HCT116 (cell line): ENCODE results near the gene C1orf105. TPM values are rescaled to one million over a fixed set of nuclear protein-coding genes. Genes with fewer than 3 reads are reported as not detected.

Source experiments
- ATAC-seq: fragments of 200-7000 bp; cut with Tn5 transposase; 2 replicates; pipeline ENCODE4 v1.9.1; 2020; ENCODE audit warnings: mild to moderate bottlenecking, moderate library complexity
- BruUV-seq: library from RNA; stranded (reverse); fragments of 400-500 nt; replicated peaks from 2 replicates; lab custom pipeline; 2021; lab: Mats Ljungman, UMichigan
- CTCF ChIA-PET: fragments of 300-600 bp; sonication (Branson Sonifier 250); formaldehyde crosslinking; loops from one replicate; lab custom pipeline; 2021; ENCODE audit warnings: antibody characterized with exemption; lab: Charles Lee
- POLR2A ChIA-PET: fragments of 300-600, 350-600 bp; sonication (Branson Sonifier 250); formaldehyde crosslinking; loops from one replicate; lab custom pipeline; 2021; ENCODE audit warnings: antibody characterized with exemption; lab: Charles Lee
- RAD21 ChIA-PET, 2 experiments: fragments of 300-600 bp; sonication (Branson Sonifier 250); formaldehyde crosslinking; loops; one replicate each; lab custom pipeline; 2023; ENCODE audit warnings: low total read pairs in 2 of 2; ENCODE audit not compliant: uncharacterized antibody in 2 of 2, unreplicated experiment in 2 of 2, low non-redundant PET in 1 of 2; lab: Charles Lee
- DNase-seq: peaks from one replicate; pipeline ENCODE4 v3.0.0-alpha.2; 2010; ENCODE audit warnings: low read depth, low spot score
- H2AFZ ChIP-seq: fragments of 200-600 bp; shearing (Covaris generic), sonication (generic); 2 replicates; pipeline ENCODE4 v1.6.1; 2017; ENCODE audit warnings: low read depth, mixed run types, mixed read lengths, antibody characterized with exemption, low read length; ENCODE audit not compliant: poor library complexity, severe bottlenecking
- H3K27ac ChIP-seq: 2 replicates; pipeline ENCODE4 v1.5.1; 2012; ENCODE audit warnings: low read depth, low read length
- H3K27me3 ChIP-seq: fragments of 200-600 bp; sonication (generic); 2 replicates; pipeline ENCODE4 v1.6.1; 2016; ENCODE audit warnings: mixed run types, low read length, mixed read lengths; ENCODE audit not compliant: insufficient read depth
- H3K36me3 ChIP-seq, 2 experiments: fragments of 200-500 bp in 1 of 2; fragments of 200-600 bp in 1 of 2; sonication (Bioruptor generic) in 1 of 2; sonication (generic) in 1 of 2; 2 replicates each; pipeline versions ENCODE4 v1.5.1 to v1.6.1; 2014 to 2016; ENCODE audit warnings: low read length in 2 of 2, inconsistent platforms in 1 of 2, mixed read lengths in 1 of 2, mixed run types in 1 of 2; ENCODE audit not compliant: insufficient read depth in 2 of 2, control insufficient read depth in 1 of 2
- H3K4me1 ChIP-seq, 2 experiments: fragments of 200-600 bp in 1 of 2; sonication (generic) in 1 of 2; 2 replicates each; pipeline versions ENCODE4 v1.5.1 to v1.6.1; 2012 to 2017; ENCODE audit warnings: low read length in 2 of 2, inconsistent platforms in 1 of 2, mild to moderate bottlenecking in 1 of 2, mixed read lengths in 1 of 2, mixed run types in 1 of 2, moderate library complexity in 1 of 2; ENCODE audit not compliant: insufficient read depth in 2 of 2, control insufficient read depth in 1 of 2
- H3K4me2 ChIP-seq: fragments of 200-600 bp; sonication (generic); 2 replicates; pipeline ENCODE4 v1.6.1; 2017; ENCODE audit warnings: mixed run types, low read length, mixed read lengths
- H3K4me3 ChIP-seq, 2 experiments: fragments of 200-600 bp in 1 of 2; sonication (generic) in 1 of 2; replicated peaks in 1 of 2; 2 replicates each; pipeline ENCODE4 v1.5.1; 2011 to 2016; ENCODE audit warnings: low read length in 2 of 2, control low read depth in 1 of 2, low read depth in 1 of 2, mild to moderate bottlenecking in 1 of 2, mixed read lengths in 1 of 2, mixed run types in 1 of 2
- H3K79me2 ChIP-seq: fragments of 200-600 bp; sonication (generic); 2 replicates; pipeline ENCODE4 v1.6.1; 2017; ENCODE audit warnings: mild to moderate bottlenecking, mixed run types, low read length, moderate library complexity, mixed read lengths; ENCODE audit not compliant: insufficient read depth
- H3K9ac ChIP-seq: fragments of 200-600 bp; sonication (generic); 2 replicates; pipeline ENCODE4 v1.6.1; 2016; ENCODE audit warnings: low read length, mixed read lengths
- H3K9me2 ChIP-seq: fragments of 200-600 bp; sonication (generic), shearing (Covaris generic); 2 replicates; pipeline ENCODE4 v1.6.1; 2017; ENCODE audit warnings: mixed run types, mild to moderate bottlenecking, moderate library complexity; ENCODE audit not compliant: insufficient read depth
- H3K9me3 ChIP-seq, 2 experiments: fragments of 200-500 bp in 1 of 2; fragments of 200-600 bp in 1 of 2; sonication (Bioruptor generic) in 1 of 2; sonication (generic) in 1 of 2; 2 replicates each; pipeline ENCODE4 v1.6.1; 2014 to 2017; ENCODE audit warnings: low read length in 2 of 2, mixed read lengths in 2 of 2, inconsistent platforms in 1 of 2, low read depth in 1 of 2, mild to moderate bottlenecking in 1 of 2, mixed run types in 1 of 2, moderate library complexity in 1 of 2; ENCODE audit not compliant: control insufficient read depth in 1 of 2, insufficient read depth in 1 of 2
- H4K20me1 ChIP-seq: fragments of 200-600 bp; sonication (generic), shearing (Covaris generic); 2 replicates; pipeline ENCODE4 v1.6.1; 2017; ENCODE audit warnings: mixed run types, mild to moderate bottlenecking, moderate library complexity; ENCODE audit not compliant: insufficient read depth
- CEBPB ChIP-seq: IDR thresholded peaks from 2 replicates; pipeline ENCODE4 v1.6.1; 2012; ENCODE audit warnings: low read depth
- EGR1 ChIP-seq: IDR thresholded peaks from 2 replicates; pipeline ENCODE4 v1.6.1; 2012; ENCODE audit warnings: low read depth
- ELF1 ChIP-seq: IDR thresholded peaks from 2 replicates; pipeline ENCODE4 v1.6.1; 2012; ENCODE audit warnings: low read depth, borderline replicate concordance
- EZH2 ChIP-seq: fragments of 200-600 bp; sonication (generic); IDR thresholded peaks from 2 replicates; pipeline ENCODE4 v1.6.1; 2017; ENCODE audit warnings: antibody characterized with exemption, mixed run types
- EZH2phosphoT487 ChIP-seq: fragments of 200-600 bp; IDR thresholded peaks from 2 replicates; pipeline ENCODE4 v1.6.1; 2018; ENCODE audit warnings: antibody characterized with exemption, borderline replicate concordance
- FOSL1 ChIP-seq: IDR thresholded peaks from 2 replicates; pipeline ENCODE4 v1.6.1; 2012; ENCODE audit warnings: low read depth
- JUND ChIP-seq: IDR thresholded peaks from 2 replicates; pipeline ENCODE4 v1.6.1; 2012
- POLR2AphosphoS5 ChIP-seq: IDR thresholded peaks from 2 replicates; pipeline ENCODE4 v1.6.1; 2011; ENCODE audit warnings: mild to moderate bottlenecking, low read depth, low read length, moderate library complexity
- RAD21 ChIP-seq: IDR thresholded peaks from 2 replicates; pipeline ENCODE4 v1.6.1; 2012; ENCODE audit warnings: low read depth, mild to moderate bottlenecking
- SIN3A ChIP-seq: IDR thresholded peaks from 2 replicates; pipeline ENCODE4 v1.6.1; 2012; ENCODE audit warnings: low read depth
- SRF ChIP-seq: IDR thresholded peaks from 2 replicates; pipeline ENCODE4 v1.6.1; 2012; ENCODE audit warnings: low read depth
- TCF7L2 ChIP-seq: IDR thresholded peaks from 2 replicates; pipeline ENCODE4 v1.7.0; 2011; ENCODE audit warnings: borderline replicate concordance, inconsistent platforms; ENCODE audit not compliant: insufficient read depth, insufficient read length; ENCODE audit errors: extremely low read depth
- YY1 ChIP-seq: IDR thresholded peaks from 2 replicates; pipeline ENCODE4 v1.6.1; 2011; ENCODE audit warnings: low read length, low read depth, moderate library complexity, mild to moderate bottlenecking; ENCODE audit not compliant: insufficient replicate concordance; ENCODE audit errors: extremely low read depth
- ZFX ChIP-seq: fragments of 450-650 bp; IDR thresholded peaks from 2 replicates; pipeline ENCODE4 v1.6.1; 2017
- ZNF274 ChIP-seq: fragments of 200-500 bp; sonication (Bioruptor generic); IDR thresholded peaks from 2 replicates; pipeline ENCODE4 v1.6.1; 2014; ENCODE audit warnings: mild to moderate bottlenecking, low read depth, low read length, inconsistent platforms
- intact Hi-C: fragments of 100-400 bp; cut with micrococcal nuclease; formaldehyde crosslinking; loops from 2 replicates; pipeline ENCODE4 v1.10.0; 2022
- total RNA-seq: library from RNA; stranded (reverse); gene quantifications from one replicate; pipeline ENCODE4 v1.2.1, GENCODE V29; 2021; ENCODE audit not compliant: unreplicated experiment
- TF ChIP-seq, protein P1 (sequence below), 3 experiments: fragments of 200-600 bp in 1 of 3; sonication (generic) in 1 of 3; IDR thresholded peaks in 2 of 3; conservative IDR thresholded peaks in 1 of 3; 2 replicates each; pipeline ENCODE4 v1.5.1; 2012 to 2017; ENCODE audit warnings: low read depth in 2 of 3, low read length in 2 of 3, antibody characterized with exemption in 1 of 3, borderline replicate concordance in 1 of 3, control low read depth in 1 of 3, mild to moderate bottlenecking in 1 of 3, mixed read lengths in 1 of 3, mixed run types in 1 of 3, moderate library complexity in 1 of 3; ENCODE audit not compliant: insufficient read depth in 1 of 3
- TF ChIP-seq, protein P2 (sequence below): IDR thresholded peaks from 2 replicates; pipeline ENCODE4 v1.6.1; 2012
- TF ChIP-seq, protein P3 (sequence below): IDR thresholded peaks from 2 replicates; pipeline ENCODE4 v1.6.1; 2012; ENCODE audit warnings: low read depth
- TF ChIP-seq, protein P4 (sequence below): IDR thresholded peaks from 2 replicates; pipeline ENCODE4 v1.6.1; 2012

C1orf105 gene
- total RNA-seq, 1 experiment from 2014 or later, result not detected

DNA sequence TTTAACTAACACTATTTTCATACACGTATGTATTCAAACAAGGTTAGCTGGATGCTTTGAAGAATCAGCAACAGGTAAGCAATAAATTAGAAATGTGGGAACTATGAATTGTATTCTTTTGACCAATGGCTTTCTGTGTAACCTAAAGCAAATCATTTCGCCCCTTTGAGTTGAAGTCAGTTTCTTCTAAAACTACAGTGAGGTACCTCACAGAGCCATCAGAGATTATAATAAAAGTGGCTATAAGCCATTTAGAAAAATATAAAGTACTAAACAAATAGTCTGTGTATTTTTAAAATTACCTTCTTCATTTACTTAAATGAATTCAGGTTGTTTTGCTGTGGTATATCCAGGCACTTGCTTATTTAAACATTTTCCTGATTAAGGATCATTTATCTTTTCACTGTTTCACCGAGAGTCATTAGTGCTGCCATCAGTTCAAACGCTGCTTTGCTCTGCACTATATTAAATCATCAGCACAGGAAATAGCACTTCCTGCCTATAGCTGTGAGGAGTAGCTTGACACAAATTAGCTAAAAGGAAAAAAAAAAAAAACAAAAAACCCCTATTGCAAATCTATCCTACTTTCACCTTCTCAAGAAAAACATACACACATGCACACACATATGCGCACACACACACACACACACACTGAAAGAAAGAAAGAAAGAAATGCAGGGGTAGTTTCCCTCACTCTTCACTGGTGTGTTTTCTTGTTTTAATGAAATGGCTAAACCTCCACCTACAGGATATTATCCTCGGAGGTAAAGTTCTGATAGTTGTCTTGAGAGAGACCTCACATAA lies 39.8 kb upstream of the C1orf105 start:
- H3K4me1 ChIP-seq, result no peaks in the 10 kb centered on the region
- no peak overlapping the region for H2AFZ ChIP-seq
- CTCF ChIA-PET, result interaction anchor here (1.5 kb wide), 1 partner anchor 19 kb away, joined by 3 read pairs; no protein-coding TSS in a partner anchor
- no peak overlapping the region for H3K4me3 ChIP-seq
- H3K27ac ChIP-seq, result no peak overlapping the region
- no peaks in the 10 kb centered on the region for H3K9me2 ChIP-seq
- no peak overlapping the region for H3K9ac ChIP-seq
- no peaks in the 10 kb centered on the region for H3K79me2 ChIP-seq
- no peak for ATAC-seq
- H3K36me3 ChIP-seq, result no peaks in the 10 kb centered on the region
- RAD21 ChIA-PET, result interaction anchor here in 1 of 2 experiments (0.6 kb wide), 1 partner anchor 89 kb away, joined by 3 read pairs; no protein-coding TSS in a partner anchor
- no peak for DNase-seq
- POLR2A ChIA-PET, result no interaction called here
- H3K9me3 ChIP-seq, result no peaks in the 10 kb centered on the region
- H3K4me2 ChIP-seq, result no peak overlapping the region
- no TSS peak for BruUV-seq
- no peaks in the 10 kb centered on the region for H3K27me3 ChIP-seq
- intact Hi-C loops, result no loop called here
- H4K20me1 ChIP-seq, result no peaks in the 10 kb centered on the region
- TF ChIP-seq ZNF274 (no peak), YY1 (no peak), RAD21 (no peak), JUND (no peak), TCF7L2 (no peak), EZH2 (no peak), ZFX (no peak), POLR2AphosphoS5 (no peak), EGR1 (no peak), CEBPB (no peak), FOSL1 (no peak), EZH2phosphoT487 (no peak), SRF (no peak), ELF1 (no peak), SIN3A (no peak)
- TF ChIP-seq, protein P1, sequence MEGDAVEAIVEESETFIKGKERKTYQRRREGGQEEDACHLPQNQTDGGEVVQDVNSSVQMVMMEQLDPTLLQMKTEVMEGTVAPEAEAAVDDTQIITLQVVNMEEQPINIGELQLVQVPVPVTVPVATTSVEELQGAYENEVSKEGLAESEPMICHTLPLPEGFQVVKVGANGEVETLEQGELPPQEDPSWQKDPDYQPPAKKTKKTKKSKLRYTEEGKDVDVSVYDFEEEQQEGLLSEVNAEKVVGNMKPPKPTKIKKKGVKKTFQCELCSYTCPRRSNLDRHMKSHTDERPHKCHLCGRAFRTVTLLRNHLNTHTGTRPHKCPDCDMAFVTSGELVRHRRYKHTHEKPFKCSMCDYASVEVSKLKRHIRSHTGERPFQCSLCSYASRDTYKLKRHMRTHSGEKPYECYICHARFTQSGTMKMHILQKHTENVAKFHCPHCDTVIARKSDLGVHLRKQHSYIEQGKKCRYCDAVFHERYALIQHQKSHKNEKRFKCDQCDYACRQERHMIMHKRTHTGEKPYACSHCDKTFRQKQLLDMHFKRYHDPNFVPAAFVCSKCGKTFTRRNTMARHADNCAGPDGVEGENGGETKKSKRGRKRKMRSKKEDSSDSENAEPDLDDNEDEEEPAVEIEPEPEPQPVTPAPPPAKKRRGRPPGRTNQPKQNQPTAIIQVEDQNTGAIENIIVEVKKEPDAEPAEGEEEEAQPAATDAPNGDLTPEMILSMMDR (IDR thresholded peaks at IDR 0.05 in 2 of 3, conservative IDR thresholded peaks at IDR 0.05 in 1 of 3; ENCODE audit: borderline replicate concordance in 1 of 3, insufficient read depth in 1 of 3, low read depth in 2 of 3, low read length in 2 of 3), result no peak
- TF ChIP-seq, protein P2, sequence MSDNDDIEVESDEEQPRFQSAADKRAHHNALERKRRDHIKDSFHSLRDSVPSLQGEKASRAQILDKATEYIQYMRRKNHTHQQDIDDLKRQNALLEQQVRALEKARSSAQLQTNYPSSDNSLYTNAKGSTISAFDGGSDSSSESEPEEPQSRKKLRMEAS, result no peak
- TF ChIP-seq, protein P3, sequence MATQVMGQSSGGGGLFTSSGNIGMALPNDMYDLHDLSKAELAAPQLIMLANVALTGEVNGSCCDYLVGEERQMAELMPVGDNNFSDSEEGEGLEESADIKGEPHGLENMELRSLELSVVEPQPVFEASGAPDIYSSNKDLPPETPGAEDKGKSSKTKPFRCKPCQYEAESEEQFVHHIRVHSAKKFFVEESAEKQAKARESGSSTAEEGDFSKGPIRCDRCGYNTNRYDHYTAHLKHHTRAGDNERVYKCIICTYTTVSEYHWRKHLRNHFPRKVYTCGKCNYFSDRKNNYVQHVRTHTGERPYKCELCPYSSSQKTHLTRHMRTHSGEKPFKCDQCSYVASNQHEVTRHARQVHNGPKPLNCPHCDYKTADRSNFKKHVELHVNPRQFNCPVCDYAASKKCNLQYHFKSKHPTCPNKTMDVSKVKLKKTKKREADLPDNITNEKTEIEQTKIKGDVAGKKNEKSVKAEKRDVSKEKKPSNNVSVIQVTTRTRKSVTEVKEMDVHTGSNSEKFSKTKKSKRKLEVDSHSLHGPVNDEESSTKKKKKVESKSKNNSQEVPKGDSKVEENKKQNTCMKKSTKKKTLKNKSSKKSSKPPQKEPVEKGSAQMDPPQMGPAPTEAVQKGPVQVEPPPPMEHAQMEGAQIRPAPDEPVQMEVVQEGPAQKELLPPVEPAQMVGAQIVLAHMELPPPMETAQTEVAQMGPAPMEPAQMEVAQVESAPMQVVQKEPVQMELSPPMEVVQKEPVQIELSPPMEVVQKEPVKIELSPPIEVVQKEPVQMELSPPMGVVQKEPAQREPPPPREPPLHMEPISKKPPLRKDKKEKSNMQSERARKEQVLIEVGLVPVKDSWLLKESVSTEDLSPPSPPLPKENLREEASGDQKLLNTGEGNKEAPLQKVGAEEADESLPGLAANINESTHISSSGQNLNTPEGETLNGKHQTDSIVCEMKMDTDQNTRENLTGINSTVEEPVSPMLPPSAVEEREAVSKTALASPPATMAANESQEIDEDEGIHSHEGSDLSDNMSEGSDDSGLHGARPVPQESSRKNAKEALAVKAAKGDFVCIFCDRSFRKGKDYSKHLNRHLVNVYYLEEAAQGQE, result no peak
- TF ChIP-seq, protein P4, sequence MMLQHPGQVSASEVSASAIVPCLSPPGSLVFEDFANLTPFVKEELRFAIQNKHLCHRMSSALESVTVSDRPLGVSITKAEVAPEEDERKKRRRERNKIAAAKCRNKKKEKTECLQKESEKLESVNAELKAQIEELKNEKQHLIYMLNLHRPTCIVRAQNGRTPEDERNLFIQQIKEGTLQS, result no peak
